Measurements from ENCODE around the gene CXCR2.
"Not testable (repeated sequence)": the region's sequence is repeated elsewhere in the genome, so short reads cannot be mapped to it uniquely, and the experiment has no call there.

CXCR2 gene

DNA sequence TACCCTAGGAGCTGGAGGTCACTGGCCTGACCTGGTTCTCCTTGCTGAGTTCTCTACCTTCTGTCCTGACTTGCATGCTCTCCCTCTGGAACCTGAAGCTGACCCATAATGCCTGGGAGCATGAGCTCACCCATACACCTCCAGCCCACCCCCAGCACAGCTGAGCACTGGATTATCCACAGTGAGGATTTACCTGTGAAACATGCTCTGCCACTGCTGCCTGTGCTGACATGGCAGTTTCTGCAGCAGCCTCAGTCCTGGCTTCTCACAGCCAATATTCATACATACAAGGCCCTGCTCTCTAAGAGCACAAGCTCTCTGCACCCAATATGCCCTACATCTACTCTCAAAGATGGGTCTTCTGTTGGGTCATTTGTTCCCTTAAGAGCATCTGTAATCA is 5.0 kb downstream of the CXCR2 start:
- no peak for DNase-seq

DNA sequence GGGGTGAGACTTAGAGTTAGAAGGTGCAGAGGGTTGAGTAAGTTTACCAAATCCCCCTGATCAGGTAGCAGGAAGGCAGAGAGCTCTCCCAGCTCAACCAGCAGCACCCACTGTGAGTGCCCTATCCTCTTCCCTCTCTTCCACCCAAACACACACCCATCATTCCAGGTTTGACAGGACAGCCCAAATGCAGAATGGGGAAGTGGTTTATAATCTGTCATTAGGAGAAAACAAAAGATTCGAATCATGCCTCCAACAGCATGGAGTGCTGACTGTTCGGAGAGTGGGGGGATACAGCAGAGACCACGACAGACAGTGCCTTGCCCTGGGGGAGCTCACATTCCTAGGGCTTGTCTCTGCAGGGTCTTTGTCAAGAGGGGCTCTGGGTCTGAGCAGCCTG is 11.7 kb downstream of the CXCR2 start:
- DNase-seq = no peak

GRCh38 chr2:218138047-218138446 is 12.2 kb downstream of the CXCR2 start:
- DNase-seq = no peak

DNA sequence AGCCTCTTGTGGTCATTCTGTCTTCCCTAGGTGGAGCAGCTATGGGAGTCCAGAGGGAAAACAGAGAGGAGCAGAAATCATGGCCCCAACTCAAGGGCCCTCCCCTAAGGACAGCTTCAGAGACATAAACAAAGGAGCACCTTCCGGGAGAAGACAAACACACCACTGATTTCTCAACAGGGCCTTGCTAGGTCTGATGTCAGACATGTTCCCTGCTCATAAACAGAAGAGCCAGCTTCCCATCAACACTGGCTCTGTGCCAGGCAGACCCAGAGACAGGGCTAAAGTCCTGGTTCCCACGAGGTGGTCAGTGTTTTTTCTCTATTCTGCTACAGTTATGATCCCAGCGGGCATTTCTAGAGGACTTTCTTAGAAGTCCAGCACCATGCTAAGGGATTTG is 19.3 kb downstream of the CXCR2 start:
- no peak for DNase-seq

DNA sequence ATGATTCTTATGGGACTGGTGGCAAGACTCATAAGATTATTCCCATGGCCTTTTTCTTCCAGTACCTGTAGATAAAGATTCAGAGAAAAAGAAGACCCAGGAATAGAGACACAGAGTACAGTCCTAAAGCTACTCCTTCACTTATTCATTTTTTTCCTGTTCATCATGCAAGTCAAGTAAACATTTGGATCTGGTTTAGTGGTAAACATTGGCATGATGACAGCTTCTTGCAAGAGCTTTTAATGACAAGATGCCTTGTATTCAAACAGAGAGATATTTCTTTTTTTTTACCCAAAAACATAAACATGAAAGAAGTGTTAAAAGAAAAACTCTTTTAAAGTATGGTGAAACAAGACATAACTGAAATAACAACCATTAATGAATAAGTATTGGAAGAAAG is 20.2 kb downstream of the CXCR2 start:
- no peak for DNase-seq

- DNase-seq = no peak
These were observed 23.3 kb downstream of the CXCR2 start for GRCh38 chr2:218149098-218149497.

DNA sequence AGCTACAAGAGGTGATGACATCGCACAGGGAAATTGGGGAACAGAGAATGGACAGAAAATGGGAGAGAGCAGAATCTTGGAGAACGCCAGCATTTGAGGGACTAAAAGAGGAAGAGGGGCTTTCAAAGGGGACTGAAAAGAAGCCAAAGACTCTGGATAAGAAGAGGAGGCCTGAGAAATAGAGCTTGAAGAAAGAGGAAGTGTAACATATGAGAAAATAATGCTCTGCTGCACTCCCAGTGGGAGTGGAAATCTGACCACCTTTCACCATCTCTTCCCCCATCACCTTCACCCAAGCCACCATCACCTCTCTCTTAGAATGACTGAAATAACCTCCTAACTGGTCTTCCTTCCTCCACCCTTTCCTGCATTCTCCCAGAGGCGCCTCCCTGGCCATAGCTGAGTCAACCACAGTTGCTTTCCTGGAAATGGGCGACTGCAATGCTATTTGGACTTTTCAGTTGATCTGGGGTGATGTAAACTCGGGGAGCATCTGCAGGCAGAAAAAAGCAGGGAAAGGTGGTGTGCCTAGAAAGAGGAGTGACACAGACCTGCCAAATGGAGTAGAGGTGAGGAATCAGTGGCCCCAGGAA is 24.1 kb downstream of the CXCR2 start:
- no peak for DNase-seq

GRCh38 chr2:218152172-218152571 is 26.3 kb downstream of the CXCR2 start:
- no peak for DNase-seq

GRCh38 chr2:218152777-218153176 is 26.9 kb downstream of the CXCR2 start:
- DNase-seq = no peak

DNA sequence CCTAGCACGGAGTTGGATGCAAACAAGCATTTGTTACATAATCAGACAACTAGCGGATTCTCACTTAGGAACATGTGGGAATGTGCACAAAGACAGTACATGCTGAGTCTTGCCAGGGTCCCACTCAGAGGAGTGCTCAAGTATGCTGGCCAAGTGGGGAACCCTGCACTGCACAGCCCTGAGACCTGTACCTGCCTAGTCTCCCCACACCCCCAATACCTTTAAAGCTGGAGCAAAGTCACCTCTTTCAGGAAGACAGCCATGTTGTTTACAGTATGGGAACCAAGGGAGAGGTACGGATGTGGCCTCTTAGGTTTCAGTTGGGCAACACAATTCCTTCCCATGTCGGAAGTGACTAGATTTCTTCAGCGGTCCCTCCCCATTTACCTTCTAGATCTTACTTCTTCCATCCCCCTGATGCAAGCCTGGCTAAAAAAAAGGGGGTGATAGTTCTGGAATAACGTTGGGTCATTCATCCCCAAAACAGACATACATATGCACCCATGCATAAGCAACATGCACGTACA is 30.2 kb downstream of the CXCR2 start:
- no peak for DNase-seq

DNA sequence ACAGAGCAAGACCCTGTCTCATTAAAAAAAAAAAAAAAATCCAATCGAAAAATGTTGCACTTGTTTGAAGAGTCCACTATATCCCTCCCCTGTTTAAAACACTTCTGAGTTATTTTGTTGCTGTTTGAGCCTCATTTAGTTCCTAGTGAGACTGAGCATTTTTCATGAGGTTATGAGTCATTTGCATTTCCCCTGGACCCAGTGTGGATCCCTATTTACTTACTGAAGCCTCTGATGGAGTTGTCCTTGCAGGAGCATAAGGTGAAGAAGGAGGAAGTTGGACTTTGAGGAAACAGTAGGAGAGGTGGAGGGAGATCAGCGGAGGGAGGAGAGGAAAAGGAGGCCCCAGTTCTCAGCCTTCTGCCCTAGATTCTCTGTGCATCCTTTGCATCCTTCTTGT is 35.8 kb downstream of the CXCR2 start:
- DNase-seq = no peak

- DNase-seq = no peak
These were observed 37.0 kb downstream of the CXCR2 start for GRCh38 chr2:218162814-218163213.

DNA sequence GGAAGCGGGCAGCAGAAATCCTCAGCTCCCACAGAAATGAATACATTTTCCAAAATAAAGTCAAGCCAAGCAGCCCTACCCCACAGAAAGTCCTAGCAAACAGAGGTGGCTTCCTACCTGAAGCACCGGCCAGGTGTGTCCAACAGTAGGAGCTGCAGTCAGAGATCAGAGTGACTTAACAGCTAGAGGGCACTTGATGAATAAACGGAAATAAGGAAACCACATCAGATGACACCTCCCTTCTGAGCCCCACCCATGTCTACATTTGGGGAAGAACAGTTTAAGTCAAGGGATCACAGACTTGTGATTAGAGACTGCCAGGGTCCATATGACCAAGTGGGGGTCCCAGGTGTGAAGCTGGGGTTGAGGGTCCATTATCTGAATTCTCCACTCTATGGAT is 41.0 kb downstream of the CXCR2 start, which contains the start of gene CXCR1:
CXCR1 (minus strand) TSS at position 172 of the 400 bp plus-strand sequence. CDS start 1,751 bp downstream, outside the sequence.
- peak; percentile 6 to 60 (median 30) for DNase-seq

DNA sequence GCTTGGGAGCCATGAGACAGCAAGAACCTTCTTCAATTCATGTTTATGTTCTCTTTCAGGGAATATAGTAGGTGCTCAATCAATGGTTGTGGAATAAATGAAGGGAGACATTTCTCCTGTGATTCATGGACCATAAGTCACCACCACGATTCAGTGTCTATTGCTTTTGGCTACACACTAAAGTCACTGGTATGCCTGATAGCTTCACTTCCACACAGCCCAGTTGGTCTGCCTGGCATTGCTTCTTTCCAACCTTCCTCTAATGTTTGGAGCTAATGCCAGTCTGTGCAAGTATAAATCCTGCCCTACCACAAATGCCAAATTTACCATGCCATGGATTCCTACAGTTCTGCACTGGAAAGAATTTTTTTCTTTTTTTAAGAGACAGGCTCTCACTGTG is 42.2 kb downstream of the CXCR2 start:
- DNase-seq = no peak

DNA sequence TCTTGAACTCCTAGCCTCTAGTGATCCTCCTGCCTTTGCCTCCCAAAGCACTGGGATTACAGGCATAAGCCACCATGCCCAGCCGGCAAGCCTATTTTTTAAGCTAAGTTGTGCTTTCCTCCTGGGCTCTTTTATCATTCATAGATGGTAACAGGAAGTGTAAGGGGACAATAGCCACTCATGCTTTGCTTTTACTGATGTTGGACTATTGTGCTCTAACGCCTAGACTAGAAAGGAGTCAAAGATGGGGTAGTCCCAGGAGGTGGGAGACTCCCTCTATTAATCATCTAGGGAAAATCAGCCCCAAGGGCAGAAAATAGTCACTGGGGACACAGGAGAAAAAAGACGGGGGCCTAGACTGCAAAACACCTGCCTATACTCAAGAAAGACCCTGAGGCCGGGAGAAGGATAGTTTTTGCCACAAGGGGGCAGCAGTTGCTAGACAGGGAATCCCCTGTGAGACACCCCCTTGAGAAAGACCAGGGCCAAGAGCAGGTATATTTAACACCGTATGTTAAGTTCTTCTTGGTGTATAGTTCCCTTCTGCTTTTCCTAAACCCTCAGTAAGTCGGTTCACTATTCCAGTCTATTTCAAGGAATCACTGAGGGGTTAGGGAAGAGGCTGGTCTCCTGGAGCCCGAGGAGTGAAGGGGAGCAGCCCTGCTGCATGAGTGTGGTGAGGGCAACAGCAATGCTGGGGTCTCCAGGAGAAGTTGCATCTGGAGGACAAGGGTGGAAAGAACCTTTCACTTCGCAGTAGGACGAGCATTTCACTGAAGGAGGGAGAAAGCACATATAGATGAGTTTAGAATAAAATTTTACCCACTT is 43.0 kb downstream of the CXCR2 start:
- DNase-seq = peak; percentile 16 to 62 (median 44)

- no peak for DNase-seq
These were observed 44.1 kb downstream of the CXCR2 start for GRCh38 chr2:218169757-218170546.

- DNase-seq = not testable (repeated sequence)
These were observed 45.9 kb downstream of the CXCR2 start for GRCh38 chr2:218171744-218172143.

DNA sequence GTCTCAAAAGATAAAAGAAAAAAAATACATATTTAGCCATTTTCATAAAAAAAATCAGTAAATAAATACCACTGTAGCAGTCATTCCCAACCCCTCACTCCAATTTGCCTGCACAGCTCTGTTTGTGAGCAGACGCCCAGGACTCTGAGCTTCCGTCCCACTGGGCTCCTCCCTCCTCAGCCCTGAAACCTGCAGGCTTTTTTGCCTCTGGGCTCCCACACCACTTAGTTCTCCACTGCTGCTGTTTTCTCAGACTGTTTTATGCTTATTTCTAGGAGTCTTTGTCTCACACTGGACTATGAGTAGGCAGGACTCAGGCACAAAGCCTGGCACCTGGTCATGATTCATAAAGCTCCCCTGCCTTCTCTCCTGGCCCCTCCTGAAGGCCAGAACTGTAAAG is 47.0 kb downstream of the CXCR2 start:
- no peak for DNase-seq

GRCh38 chr2:218179782-218180181 is 54.0 kb downstream of the CXCR2 start:
- DNase-seq = no peak

GRCh38 chr2:218180467-218181114 is 54.8 kb downstream of the CXCR2 start:
- DNase-seq = no peak

- DNase-seq = no peak
These were observed 58.5 kb downstream of the CXCR2 start for GRCh38 chr2:218184331-218184730.

- peak; percentile 43 to 75 (median 58) for DNase-seq
These were observed 60.5 kb downstream of the CXCR2 start for GRCh38 chr2:218186355-218186766.

Data from stimulated activated naive CD4-positive, alpha-beta T cell (primary cell).